HG03175 (cell line): ENCODE results near the gene TRAPPC2L.
"Not testable (repeated sequence)": the region's sequence is repeated elsewhere in the genome, so short reads cannot be mapped to it uniquely, and the experiment has no call there.

Source experiments
- ATAC-seq: cut with Tn5 transposase; IDR thresholded peaks from one replicate; pipeline ENCODE4 v1.9.1; 2021; ENCODE audit warnings: mild to moderate bottlenecking, moderate library complexity; ENCODE audit not compliant: unreplicated experiment

The TRAPPC2L gene

DNA sequence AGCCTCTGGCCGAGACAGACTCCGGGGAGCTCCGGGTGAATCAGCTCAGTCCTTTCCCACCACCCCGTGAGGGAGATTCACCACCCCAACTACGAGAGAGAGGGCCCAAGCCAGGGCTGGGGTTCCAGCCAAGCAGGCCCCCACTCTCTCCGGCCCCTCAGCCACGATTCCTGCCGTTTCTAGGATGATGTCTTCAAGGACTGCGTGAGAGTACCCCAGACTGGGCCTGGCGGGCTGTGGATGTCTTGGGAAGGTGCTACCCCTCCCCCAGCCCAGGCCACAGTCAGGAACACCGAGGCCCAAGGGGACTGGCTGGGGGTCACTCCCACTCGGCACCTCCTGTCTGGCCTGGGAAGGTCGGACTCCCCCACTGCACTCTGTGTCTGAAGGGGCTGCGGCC, 31.1 kb downstream of the TRAPPC2L start:
- ATAC-seq, result no peak

DNA sequence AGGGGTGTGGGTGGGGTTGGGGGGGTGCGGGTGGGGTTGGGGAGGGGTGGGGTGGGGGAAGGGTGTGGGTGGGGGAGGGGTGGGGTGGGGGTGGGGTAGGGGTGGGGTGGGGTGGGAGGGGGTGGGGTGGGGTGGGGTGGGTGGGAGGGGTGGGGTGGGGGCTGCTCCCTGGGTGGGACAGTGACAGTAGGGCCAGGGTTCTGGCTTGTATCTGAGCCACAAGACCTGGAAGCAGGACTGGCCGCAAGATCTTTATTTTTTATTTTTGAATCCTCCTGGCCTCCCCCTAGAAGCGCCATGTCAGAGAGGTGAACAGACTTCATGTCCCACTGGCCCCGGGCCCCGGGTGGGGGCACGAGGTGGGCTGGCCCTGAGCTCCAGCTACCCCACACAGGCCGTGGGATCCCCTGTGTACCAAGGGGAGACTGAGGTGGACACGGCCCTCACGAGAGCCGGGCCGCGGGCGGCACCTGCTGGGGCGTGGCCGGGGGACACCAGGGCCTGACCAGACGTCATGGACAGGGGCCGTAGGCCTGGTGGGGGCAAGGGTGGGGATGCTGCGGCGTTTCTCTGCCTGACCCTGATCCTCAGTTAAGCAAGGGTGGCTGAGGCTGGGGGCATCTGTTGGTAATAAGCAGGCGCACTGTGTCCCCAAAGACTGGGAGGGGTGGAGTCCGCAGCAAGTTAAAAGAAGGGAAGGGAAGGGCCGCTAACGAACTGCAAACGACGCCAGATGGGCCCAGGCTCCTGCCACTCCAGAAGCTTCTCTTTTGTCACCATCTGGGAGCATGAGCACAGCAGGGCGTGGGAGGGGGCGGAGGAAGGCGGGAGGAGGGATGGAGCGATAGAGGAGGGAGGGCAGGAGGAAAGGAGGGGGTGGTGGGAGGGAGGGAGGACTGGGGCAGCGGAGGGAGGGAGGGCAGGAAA, 31.8 kb downstream of the TRAPPC2L start:
- ATAC-seq, result no peak

DNA sequence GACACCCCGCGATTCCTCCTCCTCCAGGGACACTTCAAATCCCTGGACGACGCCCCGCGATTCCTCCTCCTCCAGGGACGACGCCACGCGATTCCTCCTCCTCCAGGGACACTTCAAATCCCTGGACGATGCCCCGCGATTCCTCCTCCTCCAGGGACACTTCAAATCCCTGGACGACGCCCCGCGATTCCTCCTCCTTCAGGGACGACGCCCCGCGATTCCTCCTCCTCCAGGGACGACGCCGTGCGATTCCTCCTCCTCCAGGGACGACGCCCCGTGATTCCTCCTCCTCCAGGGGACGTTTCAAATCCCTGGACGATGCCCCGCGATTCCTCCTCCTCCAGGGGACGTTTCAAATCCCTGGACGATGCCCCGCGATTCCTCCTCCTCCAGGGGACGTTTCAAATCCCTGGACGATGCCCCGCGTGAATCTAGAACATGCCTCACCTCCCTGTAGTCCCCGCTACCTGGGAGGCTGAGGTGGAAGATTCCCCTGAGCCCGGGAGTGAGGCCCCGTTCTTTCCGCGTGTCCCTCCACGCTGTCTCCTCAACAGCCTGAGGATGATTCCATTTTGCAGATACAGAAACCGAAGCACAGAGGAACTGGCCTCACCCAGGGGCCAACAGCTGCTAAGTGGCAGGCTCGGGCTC, 32.9 kb downstream of the TRAPPC2L start:
- not testable (repeated sequence) for ATAC-seq

DNA sequence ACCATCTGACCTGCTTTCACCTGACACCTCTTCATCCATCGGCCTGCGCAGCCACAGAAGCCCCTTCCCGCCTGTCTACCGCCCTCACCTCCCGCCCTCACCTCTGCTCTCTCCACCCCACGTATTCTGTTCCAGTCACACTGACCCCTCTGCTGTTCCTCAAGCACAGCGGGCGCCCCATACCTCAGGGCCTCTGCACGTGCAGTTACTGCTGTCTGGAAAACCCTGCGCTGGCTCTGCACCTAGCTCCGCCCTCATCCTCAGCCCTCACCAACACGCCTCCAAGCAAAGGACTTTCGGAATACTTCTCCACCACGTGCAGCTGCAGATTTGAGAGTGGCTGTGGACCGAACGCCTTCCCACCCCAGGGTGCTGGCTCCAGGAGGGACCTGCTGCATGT, 34.2 kb downstream of the TRAPPC2L start:
- no peak for ATAC-seq

DNA sequence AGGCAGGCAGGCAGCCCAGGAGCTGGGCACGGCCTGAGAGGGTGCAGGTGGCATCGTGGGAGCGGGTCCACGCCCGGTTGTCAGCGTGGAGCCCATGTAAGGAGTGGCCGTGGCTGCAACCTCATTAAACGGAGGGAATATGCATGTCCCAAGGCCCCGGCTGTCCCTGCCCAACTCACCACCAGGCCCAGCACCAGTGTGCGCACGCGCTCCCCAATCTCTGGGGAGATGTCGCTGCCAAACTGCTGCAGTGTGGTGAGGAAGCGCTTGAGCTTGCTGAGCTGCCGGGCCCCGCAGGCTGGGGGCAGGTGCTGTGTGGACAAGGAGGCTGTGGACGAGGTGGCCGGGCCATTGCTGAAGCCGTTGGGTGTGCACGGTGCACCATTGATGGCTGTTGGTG, 35.1 kb downstream of the TRAPPC2L start:
- no peak for ATAC-seq

DNA sequence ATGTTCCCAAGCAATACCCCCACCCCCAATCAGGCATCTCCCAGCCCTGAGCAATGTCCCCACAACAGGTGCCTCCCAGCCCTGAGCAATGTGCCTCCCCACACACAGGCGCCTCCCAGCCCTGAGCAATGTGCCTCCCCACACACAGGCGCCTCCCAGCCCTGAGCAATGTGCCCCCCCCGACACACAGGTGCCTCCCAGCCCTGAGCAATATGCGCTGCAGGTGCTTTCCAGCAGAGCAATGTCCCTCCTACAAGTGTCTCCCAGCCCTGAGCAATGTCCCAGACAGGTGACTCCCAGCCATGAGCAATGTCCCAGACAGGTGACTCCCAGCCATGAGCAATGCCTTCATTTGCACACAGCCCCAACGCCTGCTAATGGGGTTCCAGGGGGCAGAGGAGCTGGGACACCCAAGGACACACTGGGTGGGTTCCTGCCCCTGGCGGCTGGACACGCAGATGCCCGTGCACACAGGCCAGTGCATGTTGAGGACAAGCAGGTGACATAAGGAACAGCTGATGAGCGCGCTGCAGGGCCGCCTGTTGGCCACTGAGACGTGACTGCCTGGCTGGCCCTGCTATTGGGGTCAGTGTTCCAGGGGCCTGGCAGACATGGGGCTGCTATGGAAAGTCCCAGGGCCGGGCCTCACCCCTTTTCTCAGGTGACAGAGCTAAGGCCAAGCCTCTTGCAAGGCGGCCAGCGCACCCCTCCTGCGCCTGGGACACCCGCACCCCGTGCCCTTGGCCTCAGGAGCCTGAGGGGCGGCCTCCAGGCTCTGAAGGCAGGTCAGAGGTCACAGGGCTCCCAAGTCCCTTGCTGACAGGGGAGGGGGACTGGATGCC, 36.4 kb downstream of the TRAPPC2L start:
- no peak for ATAC-seq

DNA sequence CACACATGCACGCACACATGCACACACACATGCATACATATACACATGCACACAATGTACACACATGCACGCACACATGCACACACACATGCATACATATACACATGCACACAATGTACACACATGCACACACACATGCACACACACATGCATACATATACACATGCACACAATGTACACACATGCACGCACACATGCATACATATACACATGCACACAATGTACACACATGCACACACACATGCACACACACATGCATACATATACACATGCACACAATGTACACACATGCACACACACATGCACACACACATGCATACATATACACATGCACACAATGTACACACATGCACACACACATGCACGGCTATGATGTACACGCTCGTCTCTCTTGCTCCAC, 37.3 kb downstream of the TRAPPC2L start:
- not testable (repeated sequence) for ATAC-seq

DNA sequence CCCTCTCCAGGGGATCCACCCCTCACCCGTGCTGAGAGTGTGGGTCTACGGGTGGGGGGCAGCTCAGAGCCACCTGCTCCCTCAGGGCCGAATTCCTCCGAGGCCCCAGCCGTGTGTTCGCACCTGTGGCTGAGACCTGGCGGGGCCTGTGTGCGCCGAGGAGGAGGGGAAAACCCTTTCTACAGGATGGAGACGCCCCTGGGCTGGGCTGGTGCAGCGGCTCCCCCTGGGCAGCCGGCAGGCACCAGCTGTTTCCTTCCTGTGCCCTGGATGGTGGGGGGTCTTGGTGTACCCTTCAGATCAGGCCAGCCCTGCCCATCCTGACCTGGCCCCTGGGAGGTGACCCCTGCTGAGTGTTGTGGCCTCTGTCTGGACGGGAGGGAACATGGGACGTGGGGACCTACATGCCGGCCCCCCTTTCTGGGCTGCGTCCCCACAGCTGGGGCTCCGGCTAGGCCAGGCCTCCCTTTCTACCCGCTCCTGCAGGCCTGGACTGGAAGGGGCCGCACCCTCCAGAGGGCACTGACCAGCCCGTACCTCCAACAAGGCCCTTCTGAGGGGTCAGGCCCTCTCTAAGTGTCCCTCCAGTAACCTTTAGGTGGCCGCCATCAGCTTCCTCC, 37.9 kb downstream of the TRAPPC2L start:
- no peak for ATAC-seq

DNA sequence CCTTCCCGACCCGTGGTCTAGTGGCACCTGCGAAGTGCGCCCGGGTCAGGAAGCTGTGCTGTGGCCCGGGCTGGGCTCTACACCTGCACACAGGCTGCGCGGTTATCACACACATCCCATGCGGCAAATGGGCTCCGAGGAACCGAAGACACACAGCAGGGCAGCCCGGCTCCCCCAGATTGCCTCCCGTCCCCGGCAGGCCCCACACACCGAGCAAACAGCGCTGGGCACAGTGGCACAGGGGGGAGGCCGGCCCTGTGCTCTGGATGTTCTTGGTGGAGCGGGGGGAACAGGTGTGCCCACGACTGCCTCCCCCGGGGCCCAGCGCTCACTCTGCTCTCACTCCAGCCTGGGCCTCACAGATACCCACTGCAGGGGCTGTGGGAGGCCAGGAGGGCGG, 38.4 kb downstream of the TRAPPC2L start:
- ATAC-seq, result no peak

DNA sequence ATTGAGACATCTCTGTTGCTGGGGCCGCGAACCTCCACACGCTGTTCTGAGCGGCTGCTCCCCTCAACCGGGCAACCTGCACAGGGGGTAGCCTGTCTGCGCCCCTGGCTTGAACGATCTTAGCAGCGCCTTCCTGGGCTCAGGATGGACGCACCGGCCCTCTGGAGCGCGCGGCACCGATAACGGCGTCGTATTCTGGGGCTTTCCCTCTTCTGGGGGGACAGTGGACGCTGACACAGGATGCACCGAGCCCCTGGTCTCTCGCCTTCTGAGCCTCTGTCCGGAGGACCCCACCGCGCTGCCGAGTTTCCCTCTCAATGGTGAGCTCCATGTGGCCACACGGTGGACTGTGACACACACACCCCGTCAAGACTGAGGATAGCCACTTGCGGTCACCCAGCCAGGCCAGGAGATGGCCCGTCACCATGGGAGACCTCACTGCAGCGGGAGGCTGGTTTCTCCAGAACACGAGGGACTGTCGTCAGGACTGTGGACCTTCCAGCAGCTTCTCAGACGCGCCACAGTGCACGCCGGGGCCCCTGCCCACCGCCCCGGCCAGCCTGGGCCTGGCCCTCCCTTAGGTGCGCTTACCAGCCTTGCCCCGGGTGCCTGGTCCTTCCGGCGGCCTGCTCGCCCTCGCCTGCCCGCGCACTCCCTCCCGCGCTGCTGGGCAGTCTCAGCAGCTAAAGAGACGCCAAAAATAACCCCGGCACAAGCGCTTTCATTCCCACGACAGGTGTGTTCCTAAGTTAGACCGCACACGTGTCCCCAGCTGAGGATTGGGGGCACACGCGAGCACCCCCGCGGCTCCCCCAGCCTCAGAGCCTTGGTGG, 39.5 kb downstream of the TRAPPC2L start:
- no peak for ATAC-seq

DNA sequence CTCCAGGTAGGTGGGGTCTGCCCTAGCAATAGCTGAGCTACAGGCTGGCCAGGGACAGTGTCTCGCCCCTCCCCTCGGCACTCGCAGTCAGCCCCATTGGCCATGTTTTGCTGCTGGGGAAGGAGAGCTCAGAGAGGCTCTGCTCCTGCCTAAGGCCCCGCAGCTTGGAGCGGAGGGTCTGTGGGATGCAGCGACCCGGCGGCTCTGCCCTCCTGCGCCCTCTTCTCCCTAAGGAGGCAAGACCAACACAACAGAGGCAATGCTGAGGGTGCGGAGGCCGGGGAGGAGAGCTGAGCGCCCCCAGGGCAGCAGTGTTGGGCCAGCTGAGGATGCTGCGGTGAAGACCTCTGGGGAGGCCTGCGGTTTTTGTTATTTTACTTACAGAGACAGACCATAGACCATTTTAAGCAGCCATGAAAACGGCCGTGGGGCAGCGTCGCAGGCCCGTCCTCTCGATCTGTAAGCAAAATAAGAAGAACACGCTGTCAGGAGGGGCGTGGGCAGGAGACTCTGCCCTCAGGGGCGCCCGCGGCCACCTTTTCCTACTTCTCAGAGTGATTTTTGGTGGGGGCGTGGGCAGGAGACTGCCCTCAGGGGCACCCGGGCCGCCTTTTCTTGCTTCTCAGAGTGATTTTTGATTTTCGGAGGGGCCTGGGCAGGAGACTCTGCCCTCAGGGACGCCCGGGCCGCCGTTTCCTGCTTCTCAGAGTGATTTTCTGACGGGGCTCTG, 40.9 kb downstream of the TRAPPC2L start:
- no peak for ATAC-seq

DNA sequence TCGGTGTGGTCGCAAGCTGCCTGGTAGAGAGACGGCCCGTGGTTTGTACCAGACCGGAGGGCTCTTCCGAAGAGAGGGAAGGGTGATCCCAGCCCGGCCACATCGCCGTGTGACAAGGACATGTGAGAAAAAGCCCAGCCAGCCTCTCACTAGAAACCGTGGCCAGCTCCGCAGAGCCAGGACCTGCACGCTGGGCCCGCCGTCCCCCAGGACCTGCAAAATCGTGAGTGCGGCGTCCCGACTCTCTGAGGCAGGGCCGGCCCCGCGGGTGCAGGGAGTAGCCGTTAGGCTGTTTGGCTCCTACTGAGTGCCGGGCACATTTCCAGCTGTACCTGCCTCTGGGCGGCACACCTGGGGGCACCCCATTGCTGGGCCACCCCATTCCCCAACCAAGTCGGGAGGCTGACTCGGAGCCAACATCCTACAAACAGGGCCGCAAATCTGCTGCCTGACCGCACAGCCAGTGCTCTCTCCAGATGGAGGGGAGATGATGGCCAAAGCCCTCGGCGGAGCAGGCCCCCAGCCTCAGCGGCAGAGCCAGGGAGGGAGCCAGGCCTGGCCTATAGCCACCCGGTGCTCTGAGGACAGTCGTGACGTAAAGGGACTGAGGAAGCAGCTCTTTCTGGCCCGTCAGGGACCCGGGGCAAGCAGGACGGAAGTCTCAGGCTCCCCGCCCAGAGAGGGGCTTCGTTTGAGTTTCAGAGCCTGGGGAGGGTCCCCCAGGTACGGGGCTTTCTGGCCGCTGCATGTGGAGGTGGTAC, 43.2 kb downstream of the TRAPPC2L start:
- ATAC-seq, result no peak

DNA sequence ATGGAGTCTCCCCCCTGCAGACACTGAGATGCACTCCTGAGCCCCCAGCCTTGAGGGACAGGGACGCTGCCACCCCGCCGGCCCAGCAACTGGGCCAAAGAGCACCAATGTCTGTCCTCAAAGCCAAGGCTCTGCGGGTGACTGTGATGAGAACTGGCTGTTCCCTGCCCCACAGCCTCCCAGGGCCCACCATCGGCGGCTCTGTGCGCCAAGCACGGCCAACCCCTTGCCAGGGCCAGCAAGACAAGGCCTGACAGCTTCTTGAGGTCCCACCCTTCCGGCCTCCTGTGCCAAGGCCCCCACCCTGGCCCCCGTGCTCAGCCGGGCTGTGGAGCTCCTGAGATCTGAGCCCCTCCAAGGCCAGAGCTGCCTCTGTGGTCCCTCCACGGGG, 43.7 kb downstream of the TRAPPC2L start:
- ATAC-seq, result no peak

DNA sequence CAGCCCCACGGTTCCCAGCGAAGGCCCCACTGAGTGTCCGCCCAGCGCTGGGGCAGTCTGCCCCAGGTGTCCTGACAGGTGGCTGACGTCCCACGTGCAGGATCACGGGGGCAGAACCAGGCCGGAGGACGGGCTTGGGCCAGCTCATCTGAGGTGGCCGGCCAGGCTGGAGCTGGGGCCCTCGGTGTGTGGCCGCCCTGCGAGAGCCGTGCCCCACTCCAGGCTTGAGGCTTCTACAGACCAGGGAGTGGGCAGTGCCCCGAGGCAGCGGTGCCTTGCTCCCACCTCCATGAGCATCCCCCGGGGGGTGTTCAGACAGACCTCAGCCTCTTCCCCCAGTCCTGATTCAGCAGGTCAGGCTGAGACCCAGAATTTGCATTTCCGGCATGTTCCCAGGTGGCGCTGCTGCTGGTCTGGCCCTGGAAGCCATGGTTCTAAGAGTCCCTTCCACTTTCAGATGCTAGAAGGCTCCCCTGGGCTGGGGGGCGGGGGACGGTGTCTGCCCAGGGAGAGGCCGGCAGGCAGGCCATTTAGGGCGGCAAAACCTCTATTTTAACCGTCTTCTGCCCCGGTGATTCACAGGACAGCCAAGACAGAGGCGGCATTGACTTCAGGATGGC, 44.9 kb downstream of the TRAPPC2L start:
- no peak for ATAC-seq

DNA sequence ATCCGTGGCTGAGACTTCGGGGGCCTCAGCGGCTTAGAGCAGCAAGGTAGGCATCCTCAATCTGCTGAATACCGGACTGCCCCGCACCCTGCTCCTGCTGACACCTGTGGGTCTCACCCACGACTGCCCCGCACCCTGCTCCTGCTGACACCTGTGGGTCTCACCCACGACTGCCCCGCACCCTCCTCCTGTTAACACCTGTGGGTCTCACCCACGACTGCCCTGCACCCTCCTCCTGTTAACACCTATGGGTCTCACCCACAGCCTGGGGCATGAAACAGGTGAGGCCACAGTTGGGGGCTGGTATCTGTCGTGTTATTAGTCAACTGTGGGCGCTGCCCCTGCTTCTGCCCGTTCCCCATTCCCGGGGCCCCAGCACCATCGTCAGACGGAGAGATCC, 45.8 kb downstream of the TRAPPC2L start:
- no peak for ATAC-seq

DNA sequence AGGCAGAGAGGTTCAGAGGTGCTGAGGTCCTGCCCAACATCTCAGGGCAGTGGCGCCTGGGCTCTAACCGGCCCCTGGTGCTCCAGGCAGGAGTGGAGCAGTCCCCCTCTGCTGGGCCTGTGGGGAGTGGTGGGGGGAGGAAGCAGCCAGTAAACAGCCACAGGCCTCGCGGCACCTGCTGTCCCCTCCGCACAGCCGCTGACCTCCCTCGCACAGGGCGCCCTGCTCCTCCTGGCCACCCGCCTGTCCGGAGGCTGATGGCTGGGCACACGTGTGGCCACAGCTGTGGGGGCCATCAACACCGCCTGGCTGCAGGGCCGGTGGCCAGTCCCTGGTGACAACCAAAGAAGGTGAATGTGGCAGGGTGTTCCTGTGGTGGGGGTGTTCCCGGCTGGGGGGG, 46.3 kb downstream of the TRAPPC2L start:
- ATAC-seq, result no peak

DNA sequence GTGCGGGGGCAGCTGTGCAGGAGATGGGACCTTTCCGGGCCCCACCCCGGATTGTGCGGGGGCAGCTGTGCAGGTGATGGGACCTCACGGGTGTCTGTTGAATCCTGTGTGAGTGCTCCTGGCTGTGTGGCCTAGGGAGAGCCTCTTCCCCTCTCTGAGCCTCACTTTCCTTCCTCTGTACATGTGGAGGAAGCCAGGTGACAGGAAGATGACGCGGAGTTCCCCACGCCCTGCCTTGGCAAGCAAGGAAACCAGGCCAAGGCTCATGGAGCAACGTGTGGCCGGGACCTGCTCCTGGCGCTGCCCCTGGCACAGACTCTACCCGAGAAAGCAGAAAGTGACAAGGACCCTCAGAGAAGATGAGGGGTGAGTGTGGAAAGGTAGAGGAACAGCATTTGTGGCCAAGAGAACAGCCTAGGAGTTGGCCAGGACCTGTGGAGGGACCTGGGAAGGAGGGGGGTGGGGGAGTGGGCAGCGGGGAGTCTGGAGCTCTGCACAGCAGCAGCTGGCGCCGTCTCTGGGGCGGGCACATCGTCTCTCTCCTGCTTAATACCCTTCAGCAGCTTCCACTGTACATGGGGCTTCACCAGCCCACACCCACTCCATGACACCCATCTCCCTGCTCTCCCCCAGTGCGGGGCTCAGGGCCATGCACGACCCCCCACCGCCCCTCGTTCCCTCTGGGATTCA, 47.9 kb downstream of the TRAPPC2L start:
- ATAC-seq, result no peak

DNA sequence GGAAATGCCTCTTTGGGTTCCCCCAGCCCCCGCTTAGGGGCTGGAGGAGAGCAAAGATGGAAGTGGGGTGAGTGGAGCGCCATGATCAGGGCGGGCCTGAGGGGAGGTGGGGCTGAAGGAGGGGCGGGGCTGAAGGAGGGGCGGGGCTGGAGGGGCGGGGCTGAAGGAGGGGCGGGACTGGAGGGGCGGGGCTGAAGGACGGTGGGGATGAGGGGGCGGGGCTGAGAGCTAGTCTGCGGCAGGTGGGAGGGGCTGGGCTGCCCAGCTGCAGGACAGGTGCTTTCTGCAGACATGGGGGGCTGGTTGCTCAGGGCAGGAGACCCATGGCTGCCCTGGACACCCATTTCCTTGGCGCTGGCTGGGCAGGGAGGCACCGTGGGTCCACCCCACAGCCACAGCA, 48.6 kb downstream of the TRAPPC2L start:
- ATAC-seq, result no peak
